C4-2B (cell line): ENCODE data around the gene DCTPP1.

Source experiments
- ZFX ChIP-seq: fragments of 450-650 bp; IDR thresholded peaks from 2 replicates; pipeline ENCODE4 v1.6.1; 2017
- TF ChIP-seq, protein P1 (sequence below): fragments of 450-650 bp; conservative IDR thresholded peaks from 2 replicates; pipeline ENCODE4 v1.5.1; 2017; ENCODE audit warnings: mild to moderate bottlenecking

DNA sequence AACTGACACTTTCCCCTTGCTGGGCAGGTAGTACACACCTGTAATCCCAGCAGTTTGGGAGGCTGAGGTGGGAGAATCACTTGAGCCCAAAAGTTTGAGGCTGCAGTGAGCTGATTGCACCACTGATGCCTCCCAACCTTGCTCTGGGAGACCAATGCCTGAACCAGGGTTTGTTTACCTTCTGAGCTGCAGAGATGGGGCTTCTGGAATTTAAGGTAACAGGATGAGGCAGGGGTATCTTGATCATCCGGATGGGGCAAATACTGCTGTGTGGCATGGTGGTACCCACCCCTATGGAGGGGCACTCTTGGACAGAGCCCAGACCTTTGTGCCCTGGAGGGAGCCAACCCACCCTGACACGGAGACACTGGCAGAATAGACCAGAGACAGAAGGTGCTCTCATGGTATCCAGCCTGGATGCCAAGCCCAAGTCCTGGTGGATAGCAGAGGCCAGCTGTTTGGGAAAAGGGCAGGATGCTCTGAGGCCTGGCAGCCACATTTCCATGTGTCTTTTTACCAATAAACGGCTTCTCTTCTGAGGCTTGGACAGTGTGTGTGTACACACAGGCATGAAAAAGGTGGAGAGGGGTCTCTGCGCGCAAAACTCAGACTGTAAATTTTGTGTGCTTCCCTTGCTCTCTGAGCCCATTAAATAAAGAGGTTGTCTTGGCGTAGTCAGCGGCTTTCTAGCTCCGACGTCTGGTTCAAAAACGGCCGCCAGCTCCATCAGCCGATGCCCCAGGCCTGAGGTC is 30.2 kb downstream of the DCTPP1 start:
- TF ChIP-seq, protein P1, sequence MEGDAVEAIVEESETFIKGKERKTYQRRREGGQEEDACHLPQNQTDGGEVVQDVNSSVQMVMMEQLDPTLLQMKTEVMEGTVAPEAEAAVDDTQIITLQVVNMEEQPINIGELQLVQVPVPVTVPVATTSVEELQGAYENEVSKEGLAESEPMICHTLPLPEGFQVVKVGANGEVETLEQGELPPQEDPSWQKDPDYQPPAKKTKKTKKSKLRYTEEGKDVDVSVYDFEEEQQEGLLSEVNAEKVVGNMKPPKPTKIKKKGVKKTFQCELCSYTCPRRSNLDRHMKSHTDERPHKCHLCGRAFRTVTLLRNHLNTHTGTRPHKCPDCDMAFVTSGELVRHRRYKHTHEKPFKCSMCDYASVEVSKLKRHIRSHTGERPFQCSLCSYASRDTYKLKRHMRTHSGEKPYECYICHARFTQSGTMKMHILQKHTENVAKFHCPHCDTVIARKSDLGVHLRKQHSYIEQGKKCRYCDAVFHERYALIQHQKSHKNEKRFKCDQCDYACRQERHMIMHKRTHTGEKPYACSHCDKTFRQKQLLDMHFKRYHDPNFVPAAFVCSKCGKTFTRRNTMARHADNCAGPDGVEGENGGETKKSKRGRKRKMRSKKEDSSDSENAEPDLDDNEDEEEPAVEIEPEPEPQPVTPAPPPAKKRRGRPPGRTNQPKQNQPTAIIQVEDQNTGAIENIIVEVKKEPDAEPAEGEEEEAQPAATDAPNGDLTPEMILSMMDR: no peak
- TF ChIP-seq ZFX: no peak
